Panc1 (cell line): ENCODE data around the gene CNOT11. TPM values are rescaled to one million over a fixed set of nuclear protein-coding genes. Genes with fewer than 3 reads are reported as not detected.

Experiments
- ATAC-seq: fragments of 200-7000 bp; cut with Tn5 transposase; 2 replicates; pipeline ENCODE4 v1.9.1; 2020; ENCODE audit warnings: mild to moderate bottlenecking, moderate library complexity
- BruUV-seq: library from RNA; stranded (reverse); fragments of 400-500 nt; replicated peaks from 2 replicates; lab custom pipeline; 2021; lab: Mats Ljungman, UMichigan
- CTCF ChIA-PET: fragments of 300-600 bp; sonication (Branson Sonifier 250); formaldehyde crosslinking; loops from one replicate; lab custom pipeline; 2022; ENCODE audit warnings: antibody characterized with exemption; lab: Charles Lee
- POLR2A ChIA-PET: fragments of 300-600 bp; sonication (Branson Sonifier 250); formaldehyde crosslinking; loops from one replicate; lab custom pipeline; 2022; ENCODE audit warnings: antibody characterized with exemption; lab: Charles Lee
- DNase-seq: peaks from one replicate; pipeline ENCODE4 v3.0.0-alpha.2; 2010; ENCODE audit warnings: low read depth, low spot score
- H3K27ac ChIP-seq: 2 replicates; pipeline ENCODE4 v1.5.1; 2011; ENCODE audit warnings: mild to moderate bottlenecking, low read length, inconsistent platforms
- H3K27me3 ChIP-seq: fragments of 200-500 bp; sonication (Bioruptor generic); 2 replicates; pipeline ENCODE4 v1.6.0; 2014; ENCODE audit warnings: low read length, inconsistent platforms; ENCODE audit not compliant: control insufficient read depth, insufficient read depth
- H3K36me3 ChIP-seq: fragments of 200-500 bp; sonication (Bioruptor generic); 2 replicates; pipeline ENCODE4 v1.5.1; 2014; ENCODE audit warnings: inconsistent platforms, mild to moderate bottlenecking, low read length, moderate library complexity; ENCODE audit not compliant: control insufficient read depth, insufficient read depth
- H3K4me1 ChIP-seq: 2 replicates; pipeline ENCODE4 v1.5.1; 2011; ENCODE audit warnings: inconsistent platforms, mild to moderate bottlenecking, low read length, moderate library complexity; ENCODE audit not compliant: control insufficient read depth, insufficient read depth
- H3K4me3 ChIP-seq, 2 experiments: 2 replicates each; pipeline ENCODE4 v1.5.1; 2011 to 2012; ENCODE audit warnings: low read depth in 2 of 2, low read length in 2 of 2, mild to moderate bottlenecking in 2 of 2, inconsistent platforms in 1 of 2, moderate library complexity in 1 of 2
- H3K9me3 ChIP-seq: fragments of 200-500 bp; sonication (Bioruptor generic); 2 replicates; pipeline ENCODE4 v1.5.1; 2014; ENCODE audit warnings: low read depth, mild to moderate bottlenecking, inconsistent platforms, low read length, moderate library complexity; ENCODE audit not compliant: control insufficient read depth, insufficient read depth
- POLR2AphosphoS5 ChIP-seq: IDR thresholded peaks from 2 replicates; pipeline ENCODE4 v1.6.1; 2012; ENCODE audit warnings: mild to moderate bottlenecking, low read depth, low read length, moderate library complexity
- SIN3A ChIP-seq: IDR thresholded peaks from 2 replicates; pipeline ENCODE4 v1.6.1; 2012; ENCODE audit warnings: low read depth, mild to moderate bottlenecking, low read length, moderate library complexity, borderline replicate concordance; ENCODE audit not compliant: insufficient read depth
- TCF7L2 ChIP-seq: IDR thresholded peaks from 2 replicates; pipeline ENCODE4 v1.6.1; 2011; ENCODE audit warnings: mild to moderate bottlenecking, low read depth, low read length, inconsistent platforms
- in situ Hi-C: cut with HindIII; loops from 2 replicates; pipeline ENCODE4 v1.10.0; 2016; ENCODE audit warnings: low sequenced_read_pairs, low pct_unique_long_range_greater_than_20kb
- intact Hi-C: fragments of 100-400 bp; cut with micrococcal nuclease; formaldehyde crosslinking; loops from one replicate; pipeline ENCODE4 v1.10.0; 2022; ENCODE audit not compliant: unreplicated experiment
- total RNA-seq: library from RNA; stranded (reverse); gene quantifications from one replicate; pipeline ENCODE4 v1.2.1, GENCODE V29; 2021; ENCODE audit not compliant: unreplicated experiment
- TF ChIP-seq, protein P1 (sequence below): fragments of 450-650 bp; IDR thresholded peaks from 2 replicates; pipeline ENCODE4 v1.5.1; 2017; ENCODE audit warnings: mild to moderate bottlenecking
- TF ChIP-seq, protein P2 (sequence below), 2 experiments: IDR thresholded peaks; 2 replicates each; pipeline ENCODE4 v1.6.1; 2011 to 2012; ENCODE audit warnings: low read depth in 2 of 2, control low read depth in 1 of 2, low read length in 1 of 2, mild to moderate bottlenecking in 1 of 2, moderate library complexity in 1 of 2; ENCODE audit not compliant: insufficient read depth in 1 of 2

Gene CNOT11
- total RNA-seq, 1 experiment from 2014 or later, result 58.3 TPM

DNA sequence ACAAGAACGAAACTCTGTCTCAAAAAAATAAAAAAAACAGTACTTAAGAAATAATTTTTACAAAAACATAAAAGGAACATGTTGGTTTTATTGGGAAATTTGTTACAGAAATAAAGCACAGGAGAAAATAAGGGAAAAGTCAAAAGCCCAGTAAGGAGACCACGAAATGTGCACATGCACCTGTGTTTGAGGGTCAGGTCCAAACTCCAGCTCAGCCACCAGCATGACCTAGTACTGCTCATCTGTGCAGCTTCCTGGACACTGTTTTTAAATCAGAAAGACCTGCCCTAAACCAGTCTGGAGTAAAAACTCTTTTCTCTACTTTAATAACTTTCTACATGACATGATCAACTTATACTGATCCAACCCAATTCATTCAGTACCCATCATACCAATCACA lies 34.6 kb downstream of the CNOT11 start:
- no peak for ATAC-seq
- intact Hi-C loops, result no loop called here
- Histone ChIP-seq H3K27ac (no peak overlapping the region), H3K9me3 (no peaks in the 10 kb centered on the region), H3K4me1 (no peaks in the 10 kb centered on the region), H3K4me3 (no peak overlapping the region), H3K36me3 (peaks cover 18% of the 10 kb centered on the region), H3K27me3 (no peaks in the 10 kb centered on the region)
- CTCF ChIA-PET, result no interaction called here
- in situ Hi-C loops, result no loop called here
- no TSS peak for BruUV-seq
- no peak for TF ChIP-seq POLR2AphosphoS5
- no peak for TF ChIP-seq TCF7L2
- TF ChIP-seq SIN3A, result no peak
- TF ChIP-seq, protein P1, sequence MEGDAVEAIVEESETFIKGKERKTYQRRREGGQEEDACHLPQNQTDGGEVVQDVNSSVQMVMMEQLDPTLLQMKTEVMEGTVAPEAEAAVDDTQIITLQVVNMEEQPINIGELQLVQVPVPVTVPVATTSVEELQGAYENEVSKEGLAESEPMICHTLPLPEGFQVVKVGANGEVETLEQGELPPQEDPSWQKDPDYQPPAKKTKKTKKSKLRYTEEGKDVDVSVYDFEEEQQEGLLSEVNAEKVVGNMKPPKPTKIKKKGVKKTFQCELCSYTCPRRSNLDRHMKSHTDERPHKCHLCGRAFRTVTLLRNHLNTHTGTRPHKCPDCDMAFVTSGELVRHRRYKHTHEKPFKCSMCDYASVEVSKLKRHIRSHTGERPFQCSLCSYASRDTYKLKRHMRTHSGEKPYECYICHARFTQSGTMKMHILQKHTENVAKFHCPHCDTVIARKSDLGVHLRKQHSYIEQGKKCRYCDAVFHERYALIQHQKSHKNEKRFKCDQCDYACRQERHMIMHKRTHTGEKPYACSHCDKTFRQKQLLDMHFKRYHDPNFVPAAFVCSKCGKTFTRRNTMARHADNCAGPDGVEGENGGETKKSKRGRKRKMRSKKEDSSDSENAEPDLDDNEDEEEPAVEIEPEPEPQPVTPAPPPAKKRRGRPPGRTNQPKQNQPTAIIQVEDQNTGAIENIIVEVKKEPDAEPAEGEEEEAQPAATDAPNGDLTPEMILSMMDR, result no peak
- TF ChIP-seq, protein P2, sequence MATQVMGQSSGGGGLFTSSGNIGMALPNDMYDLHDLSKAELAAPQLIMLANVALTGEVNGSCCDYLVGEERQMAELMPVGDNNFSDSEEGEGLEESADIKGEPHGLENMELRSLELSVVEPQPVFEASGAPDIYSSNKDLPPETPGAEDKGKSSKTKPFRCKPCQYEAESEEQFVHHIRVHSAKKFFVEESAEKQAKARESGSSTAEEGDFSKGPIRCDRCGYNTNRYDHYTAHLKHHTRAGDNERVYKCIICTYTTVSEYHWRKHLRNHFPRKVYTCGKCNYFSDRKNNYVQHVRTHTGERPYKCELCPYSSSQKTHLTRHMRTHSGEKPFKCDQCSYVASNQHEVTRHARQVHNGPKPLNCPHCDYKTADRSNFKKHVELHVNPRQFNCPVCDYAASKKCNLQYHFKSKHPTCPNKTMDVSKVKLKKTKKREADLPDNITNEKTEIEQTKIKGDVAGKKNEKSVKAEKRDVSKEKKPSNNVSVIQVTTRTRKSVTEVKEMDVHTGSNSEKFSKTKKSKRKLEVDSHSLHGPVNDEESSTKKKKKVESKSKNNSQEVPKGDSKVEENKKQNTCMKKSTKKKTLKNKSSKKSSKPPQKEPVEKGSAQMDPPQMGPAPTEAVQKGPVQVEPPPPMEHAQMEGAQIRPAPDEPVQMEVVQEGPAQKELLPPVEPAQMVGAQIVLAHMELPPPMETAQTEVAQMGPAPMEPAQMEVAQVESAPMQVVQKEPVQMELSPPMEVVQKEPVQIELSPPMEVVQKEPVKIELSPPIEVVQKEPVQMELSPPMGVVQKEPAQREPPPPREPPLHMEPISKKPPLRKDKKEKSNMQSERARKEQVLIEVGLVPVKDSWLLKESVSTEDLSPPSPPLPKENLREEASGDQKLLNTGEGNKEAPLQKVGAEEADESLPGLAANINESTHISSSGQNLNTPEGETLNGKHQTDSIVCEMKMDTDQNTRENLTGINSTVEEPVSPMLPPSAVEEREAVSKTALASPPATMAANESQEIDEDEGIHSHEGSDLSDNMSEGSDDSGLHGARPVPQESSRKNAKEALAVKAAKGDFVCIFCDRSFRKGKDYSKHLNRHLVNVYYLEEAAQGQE (IDR thresholded peaks at IDR 0.05; ENCODE audit: insufficient read depth in 1 of 2, low read depth in 2 of 2, low read length in 1 of 2), result no peak
- POLR2A ChIA-PET, result no interaction called here
- no peak for DNase-seq

DNA sequence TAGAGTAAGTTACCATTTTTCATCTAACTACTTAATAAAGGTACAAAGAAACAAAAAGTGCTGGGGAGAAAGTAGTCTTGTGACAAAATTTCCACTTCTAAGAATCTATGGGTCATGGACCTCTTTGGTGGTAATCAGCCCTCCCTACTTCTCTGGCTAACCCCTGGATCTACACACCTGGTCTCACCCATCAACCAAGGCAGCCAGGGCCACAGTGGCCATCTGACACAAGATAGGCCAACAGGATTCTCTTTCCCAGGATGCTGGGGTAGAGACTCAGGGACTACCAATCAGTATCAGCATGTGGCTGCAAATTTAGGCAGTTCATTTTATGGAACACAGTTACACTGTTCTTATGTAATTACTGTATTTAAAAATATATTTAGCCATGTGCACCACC lies 38.0 kb downstream of the CNOT11 start:
- no peaks in the 10 kb centered on the region for H3K9me3 ChIP-seq
- peaks cover 21% of the 10 kb centered on the region for H3K36me3 ChIP-seq
- no peaks in the 10 kb centered on the region for H3K4me1 ChIP-seq
- H3K4me3 ChIP-seq, result no peak overlapping the region
- DNase-seq, result no peak
- in situ Hi-C loops (no loop called here), intact Hi-C loops (no loop called here)
- H3K27ac ChIP-seq, result no peak overlapping the region
- ATAC-seq, result no peak
- BruUV-seq, result no TSS peak
- no peaks in the 10 kb centered on the region for H3K27me3 ChIP-seq
- CTCF ChIA-PET, result no interaction called here
- TF ChIP-seq POLR2AphosphoS5, result no peak
- TF ChIP-seq, protein P2 (IDR thresholded peaks at IDR 0.05; ENCODE audit: insufficient read depth in 1 of 2, low read depth in 2 of 2, low read length in 1 of 2), result no peak
- no peak for TF ChIP-seq TCF7L2
- TF ChIP-seq, protein P1, result no peak
- TF ChIP-seq SIN3A, result no peak
- POLR2A ChIA-PET, result interaction anchor here (0.7 kb wide), 1 partner anchor 18 kb away, joined by 4 read pairs; the partner anchor contains the start of gene RNF149
